H1 (cell line): ENCODE results near the gene MRFAP1L1.
A peak's percentile ranks its signal among the peaks of the same experiment; 100 is the strongest.

Experiments used
- ASH2L ChIP-seq: fragments of 200-600, 300-600 bp; sonication (generic); IDR thresholded peaks from one replicate; pipeline ENCODE4 v1.7.1; 2017; ENCODE audit warnings: low read length
- KDM5A ChIP-seq: fragments of 200-600 bp; IDR thresholded peaks from 2 replicates; pipeline ENCODE4 v1.7.1; 2012; ENCODE audit warnings: mild to moderate bottlenecking, low read length, inconsistent platforms, mixed read lengths
- RAD21 ChIP-seq, 2 experiments: IDR thresholded peaks in 1 of 2; conservative IDR thresholded peaks in 1 of 2; 2 replicates each; pipeline ENCODE4 v1.6.1; 2011; ENCODE audit warnings: low read depth in 2 of 2, low read length in 2 of 2, improper control_type of control experiment in 1 of 2, inconsistent platforms in 1 of 2, mild to moderate bottlenecking in 1 of 2, moderate library complexity in 1 of 2
- RFX5 ChIP-seq: IDR thresholded peaks from 2 replicates; pipeline ENCODE4 v1.6.1; 2011; ENCODE audit warnings: low read depth, low read length, improper control_type of control experiment, borderline replicate concordance
- TF ChIP-seq, protein P1 (sequence below), 3 experiments: IDR thresholded peaks; 1 replicate in 2 of 3; 2 replicates in 1 of 3; pipeline versions ENCODE4 v1.5.1 to v1.6.1; 2011; ENCODE audit warnings: low read length in 3 of 3, mild to moderate bottlenecking in 3 of 3, inconsistent platforms in 2 of 3, low read depth in 1 of 3, moderate library complexity in 1 of 3; ENCODE audit not compliant: insufficient read depth in 1 of 3; ENCODE audit errors: control extremely low read depth in 1 of 3

DNA sequence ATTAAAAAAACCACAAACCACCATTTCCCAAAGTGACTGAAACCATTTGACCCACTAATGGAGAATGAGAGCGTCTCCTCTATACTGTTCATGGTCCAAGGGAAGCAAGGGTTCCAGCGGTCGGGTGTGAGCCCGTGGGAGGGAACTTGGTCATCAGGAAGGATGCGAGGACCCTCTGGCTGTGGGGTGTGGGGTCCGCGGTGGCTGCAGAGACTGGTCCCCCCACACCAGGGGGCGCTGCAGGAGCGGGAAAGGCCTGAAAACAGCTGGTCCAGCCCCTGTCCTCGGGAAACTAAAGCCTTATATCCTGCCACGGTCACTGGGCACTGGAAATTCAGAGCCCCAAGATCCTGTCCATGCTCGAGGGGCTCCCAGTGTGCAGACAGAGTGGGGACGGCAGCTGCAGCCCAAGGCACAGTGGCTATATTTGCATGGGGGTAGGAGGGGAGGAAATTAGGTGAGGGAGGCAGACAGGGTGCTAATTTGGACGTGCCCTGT is 10.6 kb upstream of the MRFAP1L1 start:
- TF ChIP-seq KDM5A (no peak), ASH2L (no peak), RFX5 (no peak), RAD21 (IDR thresholded peaks at IDR 0.05 in 1 of 2, conservative IDR thresholded peaks at IDR 0.05 in 1 of 2; ENCODE audit: low read depth in 2 of 2, low read length in 2 of 2) (peak; percentile 99)
- TF ChIP-seq, protein P1, sequence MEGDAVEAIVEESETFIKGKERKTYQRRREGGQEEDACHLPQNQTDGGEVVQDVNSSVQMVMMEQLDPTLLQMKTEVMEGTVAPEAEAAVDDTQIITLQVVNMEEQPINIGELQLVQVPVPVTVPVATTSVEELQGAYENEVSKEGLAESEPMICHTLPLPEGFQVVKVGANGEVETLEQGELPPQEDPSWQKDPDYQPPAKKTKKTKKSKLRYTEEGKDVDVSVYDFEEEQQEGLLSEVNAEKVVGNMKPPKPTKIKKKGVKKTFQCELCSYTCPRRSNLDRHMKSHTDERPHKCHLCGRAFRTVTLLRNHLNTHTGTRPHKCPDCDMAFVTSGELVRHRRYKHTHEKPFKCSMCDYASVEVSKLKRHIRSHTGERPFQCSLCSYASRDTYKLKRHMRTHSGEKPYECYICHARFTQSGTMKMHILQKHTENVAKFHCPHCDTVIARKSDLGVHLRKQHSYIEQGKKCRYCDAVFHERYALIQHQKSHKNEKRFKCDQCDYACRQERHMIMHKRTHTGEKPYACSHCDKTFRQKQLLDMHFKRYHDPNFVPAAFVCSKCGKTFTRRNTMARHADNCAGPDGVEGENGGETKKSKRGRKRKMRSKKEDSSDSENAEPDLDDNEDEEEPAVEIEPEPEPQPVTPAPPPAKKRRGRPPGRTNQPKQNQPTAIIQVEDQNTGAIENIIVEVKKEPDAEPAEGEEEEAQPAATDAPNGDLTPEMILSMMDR (IDR thresholded peaks at IDR 0.05; ENCODE audit: control extremely low read depth in 1 of 3, insufficient read depth in 1 of 3, low read depth in 1 of 3, low read length in 3 of 3) = peak in 2 of 3 experiments; percentile 92 to 94; a peak in 3 of 4 replicates
